Stimulated activated CD8-positive, alpha-beta memory T cell treated with anti-CD3 and anti-CD28 coated beads, Interleukin-4, amount 100 ng/mL, for 48 hours (primary cell): ENCODE data around the gene GRIK1.
"Not testable (repeated sequence)": the region's sequence is repeated elsewhere in the genome, so short reads cannot be mapped to it uniquely, and the experiment has no call there.

Experiments used
- DNase-seq: peaks from one replicate; pipeline ENCODE4 v3.0.0-alpha.2; 2020

GRIK1 gene

GRCh38 chr21:29939924-29940275, at the start of gene GRIK1:
Gene GRIK1, minus strand, starts transcription at chr21:29939996.
- DNase-seq, result no peak

- DNase-seq, result no peak
These were observed 48.0 kb upstream of the GRIK1 start for GRCh38 chr21:29987762-29988161.

GRCh38 chr21:29985866-29986265, 46.1 kb upstream of the GRIK1 start:
- DNase-seq, result no peak

GRCh38 chr21:29979043-29979442, 39.2 kb upstream of the GRIK1 start:
- DNase-seq, result no peak

DNA sequence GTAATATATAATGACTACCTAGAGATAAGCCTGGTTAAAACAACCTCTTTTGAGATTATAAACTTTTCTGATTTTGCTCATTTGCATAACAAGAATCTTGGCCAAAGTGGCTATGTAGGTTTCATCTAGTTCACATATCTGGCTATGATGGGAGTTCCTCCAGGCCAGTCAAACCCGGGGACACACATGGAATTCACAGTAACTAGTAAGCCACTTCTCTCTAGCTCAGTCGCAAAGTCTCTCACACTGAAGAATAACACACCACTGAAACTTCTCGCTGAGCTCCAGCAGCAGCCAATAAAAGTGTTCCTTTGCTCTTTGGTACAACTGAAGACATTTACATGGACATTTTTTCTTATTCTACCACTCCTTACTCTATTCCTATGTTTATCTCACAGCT, 36.0 kb upstream of the GRIK1 start:
- no peak for DNase-seq

DNA sequence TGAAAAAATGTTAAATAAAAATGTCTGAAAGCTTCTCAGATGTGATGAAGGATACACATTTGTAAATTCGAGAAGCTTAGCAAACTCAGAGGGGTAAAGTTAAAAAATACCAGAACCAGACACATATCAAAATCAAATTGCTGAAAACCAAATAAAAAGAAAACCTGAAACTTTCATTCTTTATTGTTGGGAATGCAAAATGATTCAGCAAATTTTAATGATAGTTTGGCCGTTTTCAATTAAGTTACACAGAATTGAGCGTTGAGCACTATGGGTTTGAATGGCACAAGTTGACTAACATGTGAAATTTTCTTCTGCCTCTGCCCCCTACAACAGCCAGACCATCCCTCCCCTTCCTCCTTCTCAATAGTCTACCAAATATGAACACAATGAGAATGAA, 33.5 kb upstream of the GRIK1 start:
- DNase-seq, result no peak

DNA sequence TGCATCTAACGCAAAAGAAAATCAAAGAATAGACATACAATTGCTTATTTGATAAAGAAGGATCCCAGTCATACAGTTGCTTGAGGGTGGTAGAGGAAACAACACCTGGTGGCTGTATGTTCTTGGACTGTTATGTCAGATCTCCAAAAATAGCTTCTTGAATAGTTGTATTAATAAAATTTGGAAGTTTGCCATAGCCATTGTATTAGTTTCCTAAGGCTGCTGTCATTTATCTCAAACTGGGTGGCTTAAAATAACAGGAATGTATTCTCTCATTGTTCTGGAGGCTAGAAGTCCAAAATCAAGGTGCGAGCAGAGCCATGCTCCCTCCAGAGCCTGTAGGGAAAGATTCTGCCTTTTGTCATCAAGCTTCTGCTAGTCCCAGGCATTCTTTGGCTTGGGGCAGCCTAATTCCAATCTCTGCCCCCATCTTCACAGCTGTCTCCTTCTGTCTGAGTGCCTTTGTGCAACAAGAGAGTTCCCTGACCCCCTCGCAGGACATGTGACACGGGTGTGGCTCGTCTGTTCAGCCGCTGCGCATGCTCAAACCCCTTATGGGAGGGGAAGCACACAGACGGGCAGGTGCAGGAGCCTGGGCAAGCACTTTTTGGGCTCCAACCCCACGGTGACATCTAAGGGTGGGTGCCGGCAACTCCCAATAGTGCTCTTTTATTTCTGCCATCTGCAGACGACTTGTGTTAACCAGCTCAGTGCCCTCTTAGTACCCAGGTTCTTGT, 21.7 kb upstream of the GRIK1 start:
- DNase-seq, result no peak

GRCh38 chr21:29958551-29958950, 18.8 kb upstream of the GRIK1 start:
- DNase-seq, result no peak

GRCh38 chr21:29958035-29958434, 18.2 kb upstream of the GRIK1 start:
- not testable (repeated sequence) for DNase-seq

DNA sequence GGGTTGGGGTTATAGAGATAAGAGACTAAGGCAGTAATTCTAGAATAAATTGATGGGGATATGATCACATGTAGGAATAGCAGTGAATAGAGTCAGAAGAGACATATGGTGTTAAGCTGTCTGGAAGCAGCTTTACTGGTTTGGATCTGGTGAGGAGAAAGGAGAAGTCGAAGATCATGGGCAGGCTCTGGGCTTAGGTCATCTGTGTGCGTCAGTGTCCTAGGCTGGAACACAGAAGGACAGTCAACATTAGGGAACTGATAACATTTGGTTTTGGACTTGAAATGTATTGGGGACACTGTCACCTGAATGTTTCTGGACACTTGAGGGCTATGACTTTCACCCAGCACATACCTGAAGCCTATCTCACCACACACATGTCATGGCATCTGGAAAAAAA, 13.9 kb upstream of the GRIK1 start:
- DNase-seq, result no peak

DNA sequence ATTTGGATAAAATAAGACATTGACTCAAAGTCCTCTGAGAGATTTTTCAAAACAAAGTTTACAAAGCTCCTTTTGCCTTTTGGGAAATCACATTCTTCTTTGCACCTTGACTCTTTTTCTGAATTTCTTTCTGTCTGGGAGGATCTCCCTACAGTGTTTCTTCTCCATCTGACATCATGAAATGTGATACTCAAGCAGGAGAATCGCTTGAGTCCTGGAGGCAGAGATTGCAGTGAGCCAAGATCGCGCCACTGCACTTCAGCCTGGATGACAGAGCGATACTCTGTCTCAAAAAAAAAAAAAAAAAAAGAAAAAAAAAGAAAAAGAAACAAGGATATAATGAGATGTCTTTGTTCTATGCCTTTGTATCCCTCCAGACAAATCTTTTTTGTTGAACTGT, 13.3 kb upstream of the GRIK1 start:
- DNase-seq, result no peak

DNA sequence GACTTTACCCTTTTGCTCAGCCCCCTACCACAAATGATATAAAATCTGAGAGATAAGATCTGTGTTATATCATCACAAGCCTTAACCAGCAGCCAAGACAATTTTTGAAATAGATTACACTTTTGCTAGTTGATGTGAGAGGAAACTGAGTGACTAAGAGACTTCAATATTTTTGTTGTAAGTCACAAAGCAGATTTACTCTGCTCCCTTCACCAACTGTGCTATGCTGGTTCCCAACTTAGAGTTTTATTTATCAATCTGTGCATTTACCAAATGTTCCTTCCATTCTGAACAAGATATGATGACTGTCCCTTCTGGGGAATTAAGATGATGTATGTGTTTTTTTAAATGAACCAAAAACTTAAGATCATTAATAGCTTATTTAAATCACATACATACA, 12.1 kb upstream of the GRIK1 start:
- no peak for DNase-seq

DNA sequence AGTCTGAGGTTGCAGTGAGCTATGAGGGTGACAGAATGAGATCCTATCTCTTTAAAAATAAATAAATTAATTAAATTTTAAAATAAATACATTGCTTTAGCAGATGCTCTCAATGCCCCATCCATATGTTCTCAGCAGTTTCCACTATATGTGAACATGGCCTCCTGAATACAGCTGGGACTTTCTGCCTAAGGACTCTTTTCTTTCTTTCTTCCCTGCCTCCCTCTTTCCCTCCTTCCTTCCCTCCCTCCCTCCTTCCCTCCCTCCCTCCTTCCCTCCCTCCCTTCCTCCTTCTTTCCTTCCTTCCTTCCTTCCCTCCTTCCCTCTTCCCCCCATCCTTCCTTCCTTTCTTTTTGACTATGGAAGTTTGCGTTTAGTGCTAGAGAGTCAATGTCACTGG, 10.2 kb upstream of the GRIK1 start:
- no peak for DNase-seq

GRCh38 chr21:29947119-29947518, 7.3 kb upstream of the GRIK1 start:
- no peak for DNase-seq

DNA sequence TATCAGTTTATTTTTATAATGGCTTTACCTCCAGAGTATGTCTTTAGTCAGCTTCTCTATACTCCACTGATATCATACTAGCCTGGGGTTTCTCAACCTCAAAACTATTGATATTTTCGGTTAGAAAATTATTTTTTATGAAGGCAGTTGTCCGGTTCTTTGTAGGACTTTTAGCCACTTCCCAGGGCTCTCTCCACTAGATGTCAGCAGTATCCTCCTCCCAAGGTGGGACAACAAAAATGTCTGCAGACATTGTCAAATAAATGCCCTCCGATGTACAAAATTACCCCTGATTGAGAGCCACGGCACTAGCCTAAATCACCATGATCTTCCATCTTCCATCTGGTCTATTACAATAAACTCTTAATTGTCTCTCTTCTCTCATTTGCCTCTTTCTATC, 4.1 kb upstream of the GRIK1 start:
- DNase-seq, result no peak

GRCh38 chr21:29942034-29942433, 2.2 kb upstream of the GRIK1 start:
- no peak for DNase-seq

- no peak for DNase-seq
These were observed 1.2 kb upstream of the GRIK1 start for GRCh38 chr21:29940991-29941390.

DNA sequence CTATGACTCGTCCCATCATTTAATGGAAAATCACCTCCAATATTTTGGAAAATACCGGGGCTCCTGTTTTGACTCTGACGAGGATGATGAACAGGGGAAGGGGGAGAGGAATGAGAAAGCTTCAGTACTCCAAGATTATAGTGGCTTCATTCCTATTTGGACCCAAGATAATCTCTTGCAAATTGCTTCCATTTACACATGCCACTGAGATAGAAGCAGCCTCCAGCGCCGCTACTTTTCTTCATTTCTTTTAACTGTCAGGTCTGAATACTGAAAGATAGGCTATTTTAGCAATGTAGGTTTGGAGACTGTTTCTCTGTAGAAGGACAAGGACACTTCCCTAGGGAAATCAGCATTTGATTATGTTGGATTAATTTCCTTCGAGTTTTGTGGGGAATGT, 565 bp upstream of the GRIK1 start:
- no peak for DNase-seq

DNA sequence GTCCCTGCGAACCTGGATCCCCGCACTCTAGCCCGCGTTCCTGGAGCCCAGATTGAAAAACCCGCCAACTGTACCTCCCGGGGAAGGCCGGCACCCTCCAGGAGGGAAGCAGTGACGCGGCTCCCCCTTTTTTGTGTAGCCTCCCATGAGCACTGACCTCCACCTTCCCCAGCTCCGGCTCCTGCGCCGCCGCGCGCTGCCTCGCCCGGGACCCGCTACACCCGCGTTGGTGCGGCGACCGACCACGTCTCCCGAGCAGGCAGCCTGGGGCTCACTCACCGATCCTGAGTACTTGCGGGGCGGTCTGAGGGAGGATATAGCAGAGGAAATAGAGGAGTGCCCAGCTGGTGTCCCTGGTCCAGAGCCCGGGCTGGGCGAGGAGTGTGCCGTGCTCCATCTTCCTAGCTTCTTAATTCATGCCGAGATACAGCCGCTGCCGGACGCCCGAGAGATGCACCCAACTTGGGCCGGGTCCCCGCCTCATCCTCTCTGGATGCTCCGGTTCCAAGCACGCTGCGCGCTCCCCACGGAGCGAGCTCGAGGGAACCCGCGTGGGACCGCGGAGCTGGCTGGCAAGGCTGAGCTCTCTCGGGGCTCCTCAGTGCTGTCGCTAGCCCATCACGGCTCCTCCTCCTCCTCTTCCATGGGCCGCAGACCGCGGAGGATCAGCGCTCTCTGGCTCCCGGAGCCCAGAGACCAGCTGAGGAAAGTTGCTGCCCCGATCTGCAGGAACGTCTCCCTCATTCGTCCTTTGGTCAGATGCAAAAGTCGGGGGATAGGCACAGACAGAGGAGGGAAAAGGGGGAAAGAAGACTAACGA, 482 bp downstream of the GRIK1 start:
- no peak for DNase-seq

- DNase-seq, result no peak
These were observed 1.1 kb downstream of the GRIK1 start for GRCh38 chr21:29938776-29939103.

GRCh38 chr21:29933088-29933487, 6.7 kb downstream of the GRIK1 start:
- no peak for DNase-seq

DNA sequence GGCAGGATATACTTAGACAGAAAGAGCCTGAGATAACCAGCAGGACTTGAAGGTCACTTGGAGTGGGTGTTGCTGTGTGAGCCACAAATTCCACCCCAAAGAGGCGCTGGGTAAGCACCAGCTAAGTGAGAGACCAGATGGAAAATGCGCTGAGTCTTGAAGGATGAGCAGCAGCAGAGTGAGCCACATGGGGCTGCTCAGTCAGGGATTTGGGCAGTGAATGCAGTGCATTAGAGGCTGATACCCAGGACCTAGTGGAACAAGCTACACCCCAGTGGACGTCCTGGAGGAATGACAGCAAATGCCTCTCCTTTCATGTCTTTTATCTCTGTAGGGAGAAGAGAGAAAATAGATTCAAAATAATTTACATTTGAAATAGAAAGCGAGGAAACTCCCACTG, 11.3 kb downstream of the GRIK1 start:
- DNase-seq, result no peak

DNA sequence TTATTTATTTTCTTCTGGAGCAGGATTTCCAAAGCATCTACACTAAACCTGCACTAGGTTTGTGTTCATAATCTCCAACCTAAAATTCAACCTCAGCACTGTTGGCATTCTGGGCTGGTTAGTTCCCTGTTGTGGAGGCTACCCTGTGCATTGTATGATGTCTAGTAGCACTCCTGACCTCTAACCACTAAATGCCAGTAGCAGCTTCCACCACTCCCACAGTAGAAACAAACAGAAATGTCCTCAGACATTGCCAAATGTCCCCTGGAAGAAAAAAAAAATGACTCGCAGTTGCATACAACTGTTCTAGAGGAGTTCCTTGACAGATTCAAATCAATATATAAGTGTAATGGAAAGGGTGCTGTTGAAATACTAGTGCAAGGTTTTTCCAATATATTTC, 18.9 kb downstream of the GRIK1 start:
- DNase-seq, result no peak

GRCh38 chr21:29914326-29914725, 25.5 kb downstream of the GRIK1 start:
- no peak for DNase-seq

- DNase-seq, result no peak
These were observed 30.2 kb downstream of the GRIK1 start for GRCh38 chr21:29909571-29909970.
